ENCODE measurements around the gene ICA1.
"Not testable (repeated sequence)": the region's sequence is repeated elsewhere in the genome, so short reads cannot be mapped to it uniquely, and the experiment has no call there.

Gene ICA1

GRCh38 chr7:8128449-8129317, 133.3 kb downstream of the ICA1 start:
- no peak for ATAC-seq

- ATAC-seq, result no peak
These were observed 135.3 kb downstream of the ICA1 start for GRCh38 chr7:8126601-8127167.

GRCh38 chr7:8125680-8126444, 136.1 kb downstream of the ICA1 start:
- ATAC-seq, result peak; percentile 87 to 91

GRCh38 chr7:8121243-8121642, 140.7 kb downstream of the ICA1 start:
- ATAC-seq, result no peak

GRCh38 chr7:8120390-8121058, 141.4 kb downstream of the ICA1 start:
- ATAC-seq, result peak in 1 of 2 donors; percentile 63

GRCh38 chr7:8119262-8119661, 142.7 kb downstream of the ICA1 start:
- ATAC-seq, result no peak

- ATAC-seq, result no peak
These were observed 144.8 kb downstream of the ICA1 start for GRCh38 chr7:8117195-8117594.

- peak; percentile 55 to 79 for ATAC-seq
These were observed 146.2 kb downstream of the ICA1 start for GRCh38 chr7:8115547-8116402.

- ATAC-seq, result no peak
These were observed 147.8 kb downstream of the ICA1 start for GRCh38 chr7:8114175-8114574.

GRCh38 chr7:8113184-8113583, 148.8 kb downstream of the ICA1 start:
- no peak for ATAC-seq

GRCh38 chr7:8112685-8113084, 149.3 kb downstream of the ICA1 start:
- ATAC-seq, result no peak

- ATAC-seq, result no peak
These were observed 150.5 kb downstream of the ICA1 start for GRCh38 chr7:8111282-8111960.

- ATAC-seq, result no peak
These were observed 152.6 kb downstream of the ICA1 start for GRCh38 chr7:8109196-8110022.

GRCh38 chr7:8105449-8106095, 156.4 kb downstream of the ICA1 start:
- ATAC-seq, result peak; percentile 25 to 49

- ATAC-seq, result no peak
These were observed 158.7 kb downstream of the ICA1 start for GRCh38 chr7:8103282-8103681.

- ATAC-seq, result not testable (repeated sequence)
These were observed 160.7 kb downstream of the ICA1 start for GRCh38 chr7:8101292-8101691.

GRCh38 chr7:8094164-8095140, 167.5 kb downstream of the ICA1 start:
- ATAC-seq, result no peak

- no peak for ATAC-seq
These were observed 169.8 kb downstream of the ICA1 start for GRCh38 chr7:8092140-8092539.
